Keratinocyte (primary cell): Measurements from ENCODE around the gene LARP4. TPM values are rescaled to one million over a fixed set of nuclear protein-coding genes. Genes with fewer than 3 reads are reported as not detected.

ENCODE experiments used
- DNase-seq: peaks from one replicate; pipeline ENCODE4 v3.0.0-alpha.2; 2011; ENCODE audit warnings: low read depth, missing footprints, low spot score
- FAIRE-seq: peaks from 2 replicates; lab custom pipeline; 2011; peaks lifted over from hg19 to GRCh38; lab: Jason Lieb, UNC
- H2AFZ ChIP-seq: 2 replicates; pipeline ENCODE4 v1.6.0; 2012; ENCODE audit warnings: low read length, control low read depth, inconsistent platforms; ENCODE audit not compliant: control insufficient read depth
- H3K27ac ChIP-seq: 2 replicates; pipeline ENCODE4 v1.5.1; 2011; ENCODE audit warnings: low read length; ENCODE audit not compliant: control insufficient read depth, insufficient read depth
- H3K27me3 ChIP-seq: 3 replicates; pipeline ENCODE4 v1.6.0; 2011; ENCODE audit warnings: low read length; ENCODE audit not compliant: control insufficient read depth, insufficient read depth; ENCODE audit errors: extremely low read depth
- H3K36me3 ChIP-seq, 2 experiments: 2 replicates in 1 of 2; 3 replicates in 1 of 2; pipeline ENCODE4 v1.5.1; 2011; ENCODE audit warnings: low read length in 2 of 2, mild to moderate bottlenecking in 1 of 2; ENCODE audit not compliant: control insufficient read depth in 2 of 2, insufficient read depth in 2 of 2; ENCODE audit errors: extremely low read depth in 1 of 2
- H3K4me1 ChIP-seq: 3 replicates; pipeline ENCODE4 v1.5.1; 2011; ENCODE audit warnings: low read length; ENCODE audit not compliant: control insufficient read depth, insufficient read depth; ENCODE audit errors: extremely low read depth
- H3K4me2 ChIP-seq: 3 replicates; pipeline ENCODE4 v1.6.0; 2011; ENCODE audit warnings: low read depth, low read length; ENCODE audit not compliant: control insufficient read depth, insufficient read depth; ENCODE audit errors: extremely low read depth
- H3K4me3 ChIP-seq, 3 experiments: fragments of 200-600 bp in 1 of 3; sonication (generic) in 1 of 3; 2 replicates in 2 of 3; 3 replicates in 1 of 3; pipeline ENCODE4 v1.5.1; 2011 to 2016; ENCODE audit warnings: low read length in 3 of 3, mild to moderate bottlenecking in 3 of 3, control low read depth in 2 of 3, inconsistent platforms in 1 of 3, low read depth in 1 of 3, mixed read lengths in 1 of 3, mixed run types in 1 of 3, moderate library complexity in 1 of 3; ENCODE audit not compliant: control insufficient read depth in 2 of 3, insufficient read depth in 2 of 3; ENCODE audit errors: extremely low read depth in 1 of 3
- H3K79me2 ChIP-seq: 2 replicates; pipeline ENCODE4 v1.6.0; 2012; ENCODE audit warnings: low read length; ENCODE audit not compliant: control insufficient read depth, insufficient read depth
- H3K9ac ChIP-seq: 3 replicates; pipeline ENCODE4 v1.6.0; 2011; ENCODE audit warnings: low read length; ENCODE audit not compliant: control insufficient read depth, insufficient read depth; ENCODE audit errors: extremely low read depth
- H3K9me1 ChIP-seq: 3 replicates; pipeline ENCODE4 v1.6.0; 2011; ENCODE audit warnings: low read length; ENCODE audit not compliant: control insufficient read depth, insufficient read depth; ENCODE audit errors: extremely low read depth
- H3K9me3 ChIP-seq: 2 replicates; pipeline ENCODE4 v1.5.1; 2012; ENCODE audit warnings: low read depth, low read length; ENCODE audit not compliant: control insufficient read depth
- H4K20me1 ChIP-seq: 3 replicates; pipeline ENCODE4 v1.6.0; 2011; ENCODE audit warnings: low read length; ENCODE audit not compliant: control insufficient read depth, insufficient read depth; ENCODE audit errors: extremely low read depth
- EZH2 ChIP-seq: IDR thresholded peaks from one replicate; pipeline ENCODE4 v1.6.1; 2012; ENCODE audit warnings: inconsistent platforms, mild to moderate bottlenecking, low read length, moderate library complexity
- dilution Hi-C: fragments of 300-500 bp; cut with MboI; formaldehyde crosslinking; loops from one replicate; pipeline ENCODE4 v1.7.0; 2020; ENCODE audit warnings: low sequenced_read_pairs; ENCODE audit not compliant: extremely low pct_ligation_motif_present
- polyA plus RNA-seq, 5 experiments: library from polyadenylated mRNA; depleted of rRNA in 3 of 5; stranded (reverse) in 3 of 5; stranded (forward) in 1 of 5; unstranded in 1 of 5; fragments of >200 nt; gene quantifications; 1 replicate in 1 of 5; 2 replicates in 3 of 5; 3 replicates in 1 of 5; pipeline versions ENCODE4 v1.2.1 to v1.2.3, GENCODE V29; 2011 to 2012; ENCODE audit warnings: missing spikeins in 2 of 5, low read depth in 1 of 5, low replicate concordance in 1 of 5
- TF ChIP-seq, protein P1 (sequence below), 3 experiments: IDR thresholded peaks in 1 of 3; conservative IDR thresholded peaks in 1 of 3; optimal IDR thresholded peaks in 1 of 3; 2 replicates in 2 of 3; 3 replicates in 1 of 3; pipeline versions ENCODE3 to v1.5.1; 2011; ENCODE audit warnings: low read length in 3 of 3, mild to moderate bottlenecking in 3 of 3, moderate library complexity in 2 of 3, control low read depth in 1 of 3, inconsistent platforms in 1 of 3; ENCODE audit not compliant: insufficient read depth in 2 of 3; ENCODE audit errors: extremely low read depth in 1 of 3

LARP4 gene
- polyA plus RNA-seq, 1 donor (not counting 4 experiments of a cell fraction or from before 2014, with no cell fraction given): 33.2 TPM

DNA sequence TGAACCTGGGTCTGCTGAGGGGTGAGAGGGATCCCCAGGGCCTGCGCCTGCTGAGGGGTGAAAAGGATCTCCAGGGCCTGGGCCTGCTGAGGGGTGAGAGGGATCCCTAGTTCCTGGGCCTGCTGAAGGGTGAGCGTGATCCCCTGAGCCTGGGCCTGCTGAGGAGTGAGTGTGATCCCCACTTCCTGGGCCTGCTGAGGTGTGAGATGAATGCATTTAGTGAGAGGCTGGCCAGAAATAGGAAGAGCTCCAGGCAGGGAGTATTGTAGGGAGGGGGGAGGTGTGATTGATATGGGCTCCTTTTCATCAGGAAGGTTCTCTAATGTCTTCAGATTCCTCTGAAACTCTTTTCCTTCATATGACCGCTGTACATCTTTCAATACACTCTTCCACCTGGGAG, 47.3 kb upstream of the LARP4 start:
- no peak for FAIRE-seq
- Histone ChIP-seq H3K27ac (no peak overlapping the region), H3K27me3 (no peaks in the 10 kb centered on the region), H4K20me1 (no peaks in the 10 kb centered on the region), H3K9me3 (no peaks in the 10 kb centered on the region), H3K79me2 (no peaks in the 10 kb centered on the region), H3K36me3 (no peaks in the 10 kb centered on the region), H3K9me1 (no peaks in the 10 kb centered on the region), H2AFZ (no peak overlapping the region), H3K4me3 (no peak overlapping the region), H3K9ac (no peak overlapping the region), H3K4me2 (no peak overlapping the region), H3K4me1 (peaks cover 6% of the 10 kb centered on the region)
- TF ChIP-seq, protein P1, sequence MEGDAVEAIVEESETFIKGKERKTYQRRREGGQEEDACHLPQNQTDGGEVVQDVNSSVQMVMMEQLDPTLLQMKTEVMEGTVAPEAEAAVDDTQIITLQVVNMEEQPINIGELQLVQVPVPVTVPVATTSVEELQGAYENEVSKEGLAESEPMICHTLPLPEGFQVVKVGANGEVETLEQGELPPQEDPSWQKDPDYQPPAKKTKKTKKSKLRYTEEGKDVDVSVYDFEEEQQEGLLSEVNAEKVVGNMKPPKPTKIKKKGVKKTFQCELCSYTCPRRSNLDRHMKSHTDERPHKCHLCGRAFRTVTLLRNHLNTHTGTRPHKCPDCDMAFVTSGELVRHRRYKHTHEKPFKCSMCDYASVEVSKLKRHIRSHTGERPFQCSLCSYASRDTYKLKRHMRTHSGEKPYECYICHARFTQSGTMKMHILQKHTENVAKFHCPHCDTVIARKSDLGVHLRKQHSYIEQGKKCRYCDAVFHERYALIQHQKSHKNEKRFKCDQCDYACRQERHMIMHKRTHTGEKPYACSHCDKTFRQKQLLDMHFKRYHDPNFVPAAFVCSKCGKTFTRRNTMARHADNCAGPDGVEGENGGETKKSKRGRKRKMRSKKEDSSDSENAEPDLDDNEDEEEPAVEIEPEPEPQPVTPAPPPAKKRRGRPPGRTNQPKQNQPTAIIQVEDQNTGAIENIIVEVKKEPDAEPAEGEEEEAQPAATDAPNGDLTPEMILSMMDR (optimal IDR thresholded peaks at IDR 0.05 in 1 of 3, IDR thresholded peaks at IDR 0.05 in 1 of 3, conservative IDR thresholded peaks at IDR 0.05 in 1 of 3; ENCODE audit: extremely low read depth in 1 of 3, insufficient read depth in 2 of 3, low read length in 3 of 3): no peak
- no peak for TF ChIP-seq EZH2
- dilution Hi-C loops: no loop called here
- DNase-seq: no peak

DNA sequence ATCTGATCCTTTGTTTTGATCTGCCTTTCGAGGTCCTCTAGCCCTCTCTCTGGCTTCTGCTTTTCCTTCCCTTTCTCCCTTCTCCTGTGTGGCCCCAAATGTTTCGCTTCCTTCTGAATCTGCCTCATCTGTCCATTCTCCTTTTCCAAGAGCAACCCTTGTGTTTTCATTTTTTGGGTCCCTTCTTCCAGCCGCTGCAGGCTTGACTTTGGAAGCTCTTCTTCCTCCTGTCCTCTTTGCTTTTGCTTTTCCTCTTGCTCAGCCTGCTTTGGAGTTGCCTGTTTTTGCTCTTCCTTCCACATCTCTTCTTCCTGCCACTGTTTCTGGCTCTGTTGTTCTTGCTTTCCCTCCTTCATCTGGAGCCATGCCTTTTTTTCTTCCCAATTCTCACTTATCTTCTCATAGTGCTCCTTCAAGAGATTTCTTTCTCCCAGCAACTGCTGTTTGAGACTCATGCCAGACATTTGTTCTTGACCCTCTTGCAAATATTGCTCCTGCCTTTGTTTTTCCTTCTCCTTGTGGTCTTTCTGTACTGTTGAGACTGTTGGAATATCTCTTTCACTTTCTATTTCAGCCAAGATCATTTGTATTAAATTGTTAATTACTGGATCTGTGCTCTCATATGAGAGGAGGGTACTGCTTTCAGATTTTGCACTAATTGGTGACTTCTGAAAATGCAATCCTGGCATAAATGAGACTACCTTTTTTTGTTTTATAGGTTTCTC, 46.7 kb upstream of the LARP4 start:
- Histone ChIP-seq H3K9me3 (no peaks in the 10 kb centered on the region), H3K27ac (no peak overlapping the region), H3K4me3 (no peak overlapping the region), H3K79me2 (no peaks in the 10 kb centered on the region), H3K36me3 (no peaks in the 10 kb centered on the region), H2AFZ (no peak overlapping the region), H3K9me1 (no peaks in the 10 kb centered on the region), H4K20me1 (no peaks in the 10 kb centered on the region), H3K4me1 (peaks cover under 1% of the 10 kb centered on the region), H3K27me3 (no peaks in the 10 kb centered on the region), H3K9ac (no peak overlapping the region), H3K4me2 (no peak overlapping the region)
- dilution Hi-C loops: no loop called here
- DNase-seq (no peak), FAIRE-seq (no peak)
- TF ChIP-seq EZH2: no peak
- TF ChIP-seq, protein P1 (optimal IDR thresholded peaks at IDR 0.05 in 1 of 3, IDR thresholded peaks at IDR 0.05 in 1 of 3, conservative IDR thresholded peaks at IDR 0.05 in 1 of 3; ENCODE audit: extremely low read depth in 1 of 3, insufficient read depth in 2 of 3, low read length in 3 of 3): no peak
